A549 treated with Mapracorat at 1 μM for 4 hours (cell line): ENCODE results near the gene RIOK1. TPM values are rescaled to one million over a fixed set of nuclear protein-coding genes. Genes with fewer than 3 reads are reported as not detected.

Experiments used
- total RNA-seq: library from RNA; stranded (reverse); fragments of 200-300 nt; extraction: Qiagen RNA extraction; gene quantifications from 5 replicates; pipeline ENCODE4 v1.2.3, GENCODE V29; 2022

The RIOK1 gene
- total RNA-seq, result 10.9 to 13.0 TPM (median 11.8 TPM) in 5 replicates

GRCh38 chr6:7389451-7390225 lies at the start of gene RIOK1, which contains the start of gene CAGE1:
TSS of gene RIOK1 (plus strand) at chr6:7389808. CDS start at chr6:7390003, 195 bp downstream.
TSS of gene CAGE1 (minus strand) at chr6:7389742. CDS start at chr6:7387173, 2,569 bp downstream.

Other genes starting within 250 kb of the RIOK1 start
- 62.0 to 76.4 TPM (median 70.2 TPM) in 5 replicates for gene SSR1, start 76.6 kb upstream of the RIOK1 start, total RNA-seq
- gene CAGE1, start 66 bp upstream of the RIOK1 start, total RNA-seq, result not detected in 5 replicates
- gene DSP, start 151.9 kb downstream of the RIOK1 start, total RNA-seq, result 33.2 to 49.8 TPM (median 44.1 TPM) in 5 replicates
- 7.7 to 11.0 TPM (median 10.1 TPM) in 5 replicates for gene SNRNP48, start 200.4 kb downstream of the RIOK1 start, total RNA-seq